Measurements from ENCODE around the gene SLC25A25. TPM values are rescaled to one million over a fixed set of nuclear protein-coding genes. Genes with fewer than 3 reads are reported as not detected.
A peak's percentile ranks its signal among the peaks of the same experiment; 100 is the strongest.
"Not testable (repeated sequence)": the region's sequence is repeated elsewhere in the genome, so short reads cannot be mapped to it uniquely, and the experiment has no call there.

SLC25A25 gene
- total RNA-seq, 1 experiment from 2014 or later, result 29.3 TPM

- H3K4me3 ChIP-seq, result no peak overlapping the region
- no peaks in the 10 kb centered on the region for H3K4me1 ChIP-seq
- H3K9me3 ChIP-seq (replicated peaks), result no peaks in the 10 kb centered on the region
- no peak overlapping the region for H3K27ac ChIP-seq
- H3K27me3 ChIP-seq, result peaks cover 18% of the 10 kb centered on the region
- H3K36me3 ChIP-seq, result no peaks in the 10 kb centered on the region
- DNase-seq, result no peak
Observed at GRCh38 chr9:128042043-128042442, 26.0 kb upstream of the SLC25A25 start.

- Histone ChIP-seq H3K36me3 (no peaks in the 10 kb centered on the region), H3K27ac (no peak overlapping the region), H3K27me3 (peaks cover 18% of the 10 kb centered on the region), H3K4me1 (no peaks in the 10 kb centered on the region), H3K4me3 (no peak overlapping the region), H3K9me3 (replicated peaks) (no peaks in the 10 kb centered on the region)
- DNase-seq, result no peak
Observed at GRCh38 chr9:128043467-128043868, 24.6 kb upstream of the SLC25A25 start.

- H3K27me3 ChIP-seq, result peaks cover 13% of the 10 kb centered on the region
- not testable (repeated sequence) for H3K9me3 ChIP-seq (replicated peaks); H3K27ac ChIP-seq; H3K4me3 ChIP-seq; H3K36me3 ChIP-seq; H3K4me1 ChIP-seq; DNase-seq
Observed at GRCh38 chr9:128045409-128045808, 22.6 kb upstream of the SLC25A25 start.

GRCh38 chr9:128045831-128046230 lies 22.2 kb upstream of the SLC25A25 start:
- Histone ChIP-seq H3K4me1 (peaks cover 11% of the 10 kb centered on the region), H3K9me3 (replicated peaks) (no peaks in the 10 kb centered on the region), H3K27ac (no peak overlapping the region), H3K36me3 (no peaks in the 10 kb centered on the region), H3K27me3 (peaks cover 14% of the 10 kb centered on the region), H3K4me3 (no peak overlapping the region)
- DNase-seq, result peak in 1 of 2 experiments; percentile 54

GRCh38 chr9:128047231-128047630 lies 20.8 kb upstream of the SLC25A25 start:
- Histone ChIP-seq H3K36me3 (no peaks in the 10 kb centered on the region), H3K27ac (no peak overlapping the region), H3K9me3 (replicated peaks) (no peaks in the 10 kb centered on the region), H3K27me3 (peaks cover 16% of the 10 kb centered on the region), H3K4me1 (peaks cover 25% of the 10 kb centered on the region), H3K4me3 (no peak overlapping the region)
- DNase-seq, result no peak

- H3K36me3 ChIP-seq, result no peaks in the 10 kb centered on the region
- no peaks in the 10 kb centered on the region for H3K9me3 ChIP-seq (replicated peaks)
- peaks cover 15% of the 10 kb centered on the region; the same call in 1 of the 2 replicates for H3K27me3 ChIP-seq
- DNase-seq, result no peak
- peaks cover 28% of the 10 kb centered on the region for H3K4me1 ChIP-seq
- H3K4me3 ChIP-seq, result no peak overlapping the region
- H3K27ac ChIP-seq, result no peak overlapping the region
Observed at GRCh38 chr9:128048663-128049062, 19.4 kb upstream of the SLC25A25 start.

GRCh38 chr9:128049843-128050242 lies 18.2 kb upstream of the SLC25A25 start:
- no peaks in the 10 kb centered on the region for H3K9me3 ChIP-seq (replicated peaks)
- peaks cover 28% of the 10 kb centered on the region for H3K4me1 ChIP-seq
- no peak overlapping the region for H3K4me3 ChIP-seq
- no peaks in the 10 kb centered on the region for H3K36me3 ChIP-seq
- DNase-seq, result no peak
- H3K27ac ChIP-seq, result no peak overlapping the region
- peaks cover 21% of the 10 kb centered on the region for H3K27me3 ChIP-seq

GRCh38 chr9:128051932-128052709 lies 15.9 kb upstream of the SLC25A25 start:
- no peak overlapping the region for H3K4me3 ChIP-seq
- H3K9me3 ChIP-seq (replicated peaks), result no peaks in the 10 kb centered on the region
- no peaks in the 10 kb centered on the region for H3K36me3 ChIP-seq
- H3K27ac ChIP-seq, result no peak overlapping the region
- H3K4me1 ChIP-seq, result peaks cover 39% of the 10 kb centered on the region
- H3K27me3 ChIP-seq, result peaks cover 23% of the 10 kb centered on the region; the same call in 1 of the 2 replicates
- peak; percentile 46 to 59 for DNase-seq

- no peak for DNase-seq
- Histone ChIP-seq H3K9me3 (replicated peaks) (no peaks in the 10 kb centered on the region), H3K27me3 (peaks cover 23% of the 10 kb centered on the region; the same call in 1 of the 2 replicates), H3K36me3 (no peaks in the 10 kb centered on the region), H3K27ac (no peak overlapping the region), H3K4me3 (no peak overlapping the region), H3K4me1 (peaks cover 45% of the 10 kb centered on the region)
Observed at GRCh38 chr9:128053560-128053959, 14.5 kb upstream of the SLC25A25 start.

GRCh38 chr9:128054087-128054486 lies 13.9 kb upstream of the SLC25A25 start:
- no peak for DNase-seq
- H3K9me3 ChIP-seq (replicated peaks), result no peaks in the 10 kb centered on the region
- no peak overlapping the region for H3K4me3 ChIP-seq
- H3K36me3 ChIP-seq, result no peaks in the 10 kb centered on the region
- H3K27ac ChIP-seq, result no peak overlapping the region
- peaks cover 23% of the 10 kb centered on the region; the same call in 1 of the 2 replicates for H3K27me3 ChIP-seq
- peaks cover 45% of the 10 kb centered on the region for H3K4me1 ChIP-seq

GRCh38 chr9:128055344-128056040 lies 12.5 kb upstream of the SLC25A25 start:
- Histone ChIP-seq H3K36me3 (no peaks in the 10 kb centered on the region), H3K9me3 (replicated peaks) (no peaks in the 10 kb centered on the region), H3K4me1 (peaks cover 38% of the 10 kb centered on the region), H3K4me3 (no peak overlapping the region), H3K27ac (no peak overlapping the region), H3K27me3 (peaks cover 23% of the 10 kb centered on the region; the same call in 1 of the 2 replicates)
- peak in 1 of 2 experiments; percentile 52 for DNase-seq

- peaks cover 19% of the 10 kb centered on the region; the same call in 1 of the 2 replicates for H3K27me3 ChIP-seq
- peaks cover 32% of the 10 kb centered on the region for H3K4me1 ChIP-seq
- H3K27ac ChIP-seq, result no peak overlapping the region
- H3K4me3 ChIP-seq, result no peak overlapping the region
- no peaks in the 10 kb centered on the region for H3K9me3 ChIP-seq (replicated peaks)
- H3K36me3 ChIP-seq, result no peaks in the 10 kb centered on the region
- no peak for DNase-seq
Observed at GRCh38 chr9:128056086-128056485, 11.9 kb upstream of the SLC25A25 start.

GRCh38 chr9:128056887-128057723 lies 10.9 kb upstream of the SLC25A25 start:
- no peaks in the 10 kb centered on the region for H3K9me3 ChIP-seq (replicated peaks)
- H3K36me3 ChIP-seq, result no peaks in the 10 kb centered on the region
- H3K27me3 ChIP-seq, result peaks cover 12% of the 10 kb centered on the region; the same call in 1 of the 2 replicates
- no peak overlapping the region for H3K4me3 ChIP-seq
- H3K27ac ChIP-seq, result no peak overlapping the region
- DNase-seq, result peak in 1 of 2 experiments; percentile 56
- peaks cover 22% of the 10 kb centered on the region for H3K4me1 ChIP-seq

GRCh38 chr9:128057724-128058409 lies 10.2 kb upstream of the SLC25A25 start:
- H3K9me3 ChIP-seq (replicated peaks), result no peaks in the 10 kb centered on the region
- DNase-seq, result no peak
- H3K4me1 ChIP-seq, result peaks cover 18% of the 10 kb centered on the region
- H3K27me3 ChIP-seq, result peaks cover 12% of the 10 kb centered on the region; the same call in 1 of the 2 replicates
- no peak overlapping the region for H3K27ac ChIP-seq
- no peaks in the 10 kb centered on the region for H3K36me3 ChIP-seq
- no peak overlapping the region for H3K4me3 ChIP-seq

Measured in SJCRH30 (cell line).